ENCODE results near the gene OTOA. TPM values are rescaled to one million over a fixed set of nuclear protein-coding genes. Genes with fewer than 3 reads are reported as not detected.
"Not testable (repeated sequence)": the region's sequence is repeated elsewhere in the genome, so short reads cannot be mapped to it uniquely, and the experiment has no call there.

The OTOA gene
- total and polyA plus RNA-seq, 2 of the 8 experiments (the other 6 are each of a cell fraction or from before 2014, with no cell fraction given), result 0.06 to 0.32 TPM

DNA sequence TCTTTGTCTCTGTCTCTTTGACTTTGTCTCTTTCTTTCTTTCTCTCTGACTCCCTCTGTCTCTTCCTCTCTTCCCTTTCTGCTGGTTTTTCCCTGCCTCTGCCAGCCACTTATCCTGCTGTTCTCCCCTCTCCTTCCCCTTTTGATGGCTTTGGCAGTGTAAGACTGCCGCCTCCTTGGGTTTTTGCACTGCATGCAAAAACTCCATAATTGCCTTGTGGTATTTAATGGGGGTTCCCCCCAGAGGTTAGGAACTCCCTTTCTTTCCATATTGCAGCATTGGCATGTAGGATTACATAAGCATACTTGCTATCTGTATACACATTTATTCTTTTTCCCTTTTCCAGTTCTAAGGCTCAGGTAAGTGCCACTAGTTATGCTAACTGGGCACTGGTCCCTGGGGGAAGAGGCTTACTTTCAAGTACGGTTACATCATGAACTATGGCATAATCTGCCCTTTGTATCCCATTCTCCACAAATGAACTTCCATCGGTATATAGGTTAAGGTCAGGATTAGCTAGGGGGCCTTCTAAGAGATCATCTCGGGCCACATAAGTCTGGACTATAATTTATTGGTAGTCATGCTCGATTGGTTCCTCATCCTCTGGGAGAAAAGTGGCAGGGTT is 31.7 kb upstream of the OTOA start:
- H2BK15ac ChIP-seq (ENCODE audit: low read length); H2BK5ac ChIP-seq (ENCODE audit: low read depth, low read length); H3K14ac ChIP-seq (ENCODE audit: insufficient read length); H3K79me2 ChIP-seq (ENCODE audit: control insufficient read depth in 1 of 2, insufficient read depth in 2 of 2, low read length in 2 of 2); H2AFZ ChIP-seq (ENCODE audit: low read length); H3K9me3 ChIP-seq (ENCODE audit: insufficient read depth in 2 of 2, low read depth in 1 of 2, low read length in 1 of 2); POLR2A ChIA-PET (ENCODE audit: partially characterized antibody); DNase-seq (ENCODE audit: low read depth in 1 of 2, low spot score in 2 of 2); H3K4me2 ChIP-seq (ENCODE audit: insufficient read depth in 1 of 2, low read depth in 2 of 2, low read length in 2 of 2); H3K4me3 ChIP-seq (ENCODE audit: extremely low read depth in 1 of 4, insufficient read depth in 2 of 4, low read depth in 3 of 4, low read length in 4 of 4); H3K23ac ChIP-seq (ENCODE audit: insufficient read length); H3K18ac ChIP-seq (ENCODE audit: extremely low read depth, low read length); H4K20me1 ChIP-seq (replicated peaks in 1 of 2; ENCODE audit: control insufficient read depth in 1 of 2, insufficient read depth in 2 of 2, low read length in 2 of 2); H3K56ac ChIP-seq (replicated peaks; ENCODE audit: insufficient read length, low read depth, low read length); H4K5ac ChIP-seq (ENCODE audit: insufficient read length, low read depth, low read length); FAIRE-seq; H3K4ac ChIP-seq (replicated peaks; ENCODE audit: insufficient read length, low read depth, low read length); H4K91ac ChIP-seq (replicated peaks; ENCODE audit: insufficient read length, low read length); H2BK12ac ChIP-seq (ENCODE audit: low read depth, low read length); H4K8ac ChIP-seq (ENCODE audit: extremely low read depth, insufficient read depth, low read length); H3K9ac ChIP-seq (replicated peaks in 1 of 4; ENCODE audit: extremely low read depth in 1 of 4, low read depth in 3 of 4, low read length in 3 of 4); H2BK120ac ChIP-seq (replicated peaks; ENCODE audit: low read depth, low read length); H3K23me2 ChIP-seq (ENCODE audit: low read depth, low read length); H2BK20ac ChIP-seq (ENCODE audit: low read length); CTCF ChIA-PET (ENCODE audit: partially characterized antibody); H2AK5ac ChIP-seq (ENCODE audit: low read depth, low read length); H3K79me1 ChIP-seq (ENCODE audit: low read depth, low read length); H3K4me1 ChIP-seq (replicated peaks in 1 of 4; ENCODE audit: control insufficient read depth in 3 of 4, insufficient read depth in 4 of 4, low read length in 3 of 4); H3K27ac ChIP-seq (ENCODE audit: low read depth, low read length); H3K27me3 ChIP-seq (replicated peaks in 1 of 4; ENCODE audit: control insufficient read depth in 3 of 4, extremely low read depth in 1 of 4, insufficient read depth in 3 of 4, low read length in 3 of 4): not testable (repeated sequence)
- peaks cover 0 to 29% (median 10%) of the 10 kb centered on the region in 4 experiments; a peak in 5 of 8 replicates for H3K36me3 ChIP-seq (ENCODE audit: control insufficient read depth in 2 of 4, insufficient read depth in 4 of 4, low read length in 3 of 4)
- 89% methylated on average over 5 of the region's 5 CpGs; no CpG with 5 or more reads in 1 of the 2 experiments for WGBS, 2 experiments (ENCODE audit: extremely low coverage in 1 of 2, insufficient coverage in 1 of 2, insufficient read length in 1 of 2, insufficient replicate concordance in 2 of 2, low coverage in 1 of 2, low lambda C conversion rate in 2 of 2, missing lambda C conversion rate in 1 of 2)

Data from H1 (cell line).